HG02763 (cell line): ENCODE measurements around the gene ACTC1.

Experiments
- ATAC-seq: cut with Tn5 transposase; IDR thresholded peaks from one replicate; pipeline ENCODE4 v1.9.1; 2021; ENCODE audit warnings: mild to moderate bottlenecking, moderate library complexity; ENCODE audit not compliant: unreplicated experiment

Gene ACTC1

DNA sequence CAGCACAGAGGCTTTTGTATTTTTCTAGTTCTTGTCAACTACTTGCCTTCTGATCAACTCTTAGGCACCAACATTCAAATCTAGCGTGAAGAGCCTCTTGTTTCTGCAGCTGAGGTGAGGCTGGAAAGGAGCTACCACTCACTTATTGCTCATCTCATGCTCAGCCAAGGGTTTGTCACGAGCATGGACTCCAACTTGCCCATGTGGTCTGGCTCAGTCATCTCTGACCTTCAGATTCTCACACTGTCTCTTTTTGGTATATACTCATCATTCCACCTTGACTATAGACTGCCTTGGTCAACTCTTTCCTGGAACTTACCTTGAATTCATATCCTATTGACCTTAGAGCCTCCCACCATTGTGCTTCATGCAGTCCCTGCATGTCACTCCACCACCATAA lies 35.4 kb downstream of the ACTC1 start:
- no peak for ATAC-seq

DNA sequence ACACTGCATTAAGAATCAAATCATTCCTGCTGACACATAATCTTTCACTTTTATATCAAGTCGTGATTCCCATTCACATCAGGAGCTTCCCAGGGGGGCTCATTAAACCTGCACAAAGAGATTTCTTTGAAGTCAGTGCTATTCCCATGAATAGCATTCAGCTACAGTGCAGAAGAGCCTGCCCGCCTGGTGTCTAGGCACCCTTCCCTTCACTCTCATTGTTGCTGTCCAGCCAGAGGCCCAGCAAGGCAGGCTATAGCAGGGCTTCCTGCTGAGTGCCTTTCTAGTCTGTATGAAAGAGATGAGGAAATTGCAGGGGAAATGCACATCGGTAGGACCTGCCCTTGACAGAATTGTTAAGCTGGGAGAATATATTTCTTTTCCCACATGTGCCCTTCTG lies 36.0 kb downstream of the ACTC1 start:
- no peak for ATAC-seq

DNA sequence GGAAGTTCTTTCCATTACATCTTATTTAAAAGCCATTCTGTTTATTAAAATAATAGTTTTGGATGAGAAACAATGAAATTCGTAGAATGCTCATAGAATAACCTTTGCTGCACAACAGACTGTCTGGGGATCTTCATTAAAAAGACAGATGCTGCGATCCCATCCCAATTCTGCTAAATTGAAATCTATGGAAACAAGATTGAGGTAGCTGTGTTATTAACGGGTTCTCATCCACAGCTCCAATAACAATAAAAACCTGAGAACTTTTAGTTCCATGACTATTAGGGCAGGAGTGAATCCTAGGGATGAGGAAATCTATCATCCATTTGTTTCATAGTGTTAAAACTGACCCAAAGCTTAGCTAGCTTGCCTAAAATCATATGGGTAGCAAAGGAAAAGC lies 38.1 kb downstream of the ACTC1 start:
- no peak for ATAC-seq

DNA sequence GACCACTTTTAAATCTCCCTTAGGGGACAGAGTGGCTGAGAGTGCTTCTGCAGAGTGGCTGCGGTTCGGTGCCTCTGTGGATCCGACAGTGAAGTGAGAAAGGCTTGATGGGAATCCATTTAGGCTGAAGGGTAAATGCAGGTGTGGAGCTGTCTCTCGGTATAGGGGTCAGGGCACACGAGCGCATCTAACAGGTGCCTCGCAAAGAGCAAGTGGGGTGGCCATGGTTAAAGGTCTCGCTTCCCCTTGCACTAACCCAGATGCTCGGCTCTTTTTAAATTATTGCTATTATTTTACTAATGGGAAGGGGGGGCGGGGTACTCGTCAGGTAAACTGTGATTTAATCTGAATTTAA lies 40.0 kb downstream of the ACTC1 start:
- ATAC-seq = no peak

DNA sequence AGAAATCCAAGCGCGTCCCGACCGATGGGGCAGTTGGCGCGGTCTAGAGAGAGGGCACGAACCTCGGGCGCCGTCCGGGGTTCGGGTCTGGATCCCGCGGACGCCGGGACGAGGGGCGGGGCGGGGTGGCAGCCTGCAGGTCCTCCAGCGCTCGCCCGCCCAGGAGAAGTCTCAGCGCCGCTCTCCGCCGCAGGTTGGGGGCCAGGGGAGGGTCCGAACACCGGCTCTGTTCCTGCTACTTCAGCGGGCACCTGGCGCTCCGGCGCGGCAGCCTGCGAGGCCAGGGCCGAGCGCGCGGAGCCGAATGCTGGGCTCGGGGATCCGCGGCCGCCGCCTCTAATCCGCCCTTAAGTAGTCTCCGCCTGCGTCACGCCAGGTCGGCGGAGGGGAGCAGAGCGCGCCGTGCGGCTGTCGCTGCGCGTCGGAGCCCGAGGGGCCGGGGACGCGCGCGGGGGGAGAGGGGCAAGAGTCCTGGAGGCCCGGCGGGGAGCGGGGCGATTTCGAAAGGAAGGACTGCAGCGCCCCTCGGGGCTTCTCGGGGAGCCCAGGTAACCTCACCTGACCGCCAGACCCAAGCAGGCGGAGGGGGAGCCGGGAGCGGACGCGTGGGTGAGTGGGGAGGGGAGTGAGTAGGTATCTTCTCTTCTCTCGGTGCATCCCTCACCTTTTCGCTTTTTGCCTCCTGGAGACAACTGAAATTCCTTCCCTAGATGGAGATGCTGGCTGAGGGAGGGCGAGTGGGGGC lies 40.5 kb downstream of the ACTC1 start, which contains the start of gene GJD2:
Gene GJD2 (minus strand): TSS at position 325 of the 745 bp plus-strand sequence. CDS start 510 bp downstream, outside the sequence.
- ATAC-seq = no peak

DNA sequence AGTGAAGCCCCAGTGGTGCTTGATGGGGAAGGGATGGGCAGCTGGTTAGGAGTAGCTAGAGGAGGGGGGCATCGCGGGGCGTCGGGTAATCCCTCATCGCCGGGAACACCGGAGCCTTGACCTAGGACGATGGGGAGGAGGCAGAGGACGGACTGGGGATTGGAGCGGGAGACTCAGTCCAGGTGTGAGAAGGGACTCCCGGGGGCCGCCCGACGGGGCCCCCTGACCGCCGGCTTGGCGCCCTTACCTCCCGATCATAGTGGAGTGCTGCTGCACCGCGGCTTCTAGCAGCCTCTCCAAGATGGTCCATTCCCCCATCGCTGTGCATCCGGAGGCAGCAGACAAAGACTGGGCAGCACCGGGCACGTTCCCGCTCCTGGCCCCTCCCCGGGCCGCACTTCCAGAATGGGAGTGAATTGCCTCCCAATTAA lies 41.2 kb downstream of the ACTC1 start:
- ATAC-seq = no peak

DNA sequence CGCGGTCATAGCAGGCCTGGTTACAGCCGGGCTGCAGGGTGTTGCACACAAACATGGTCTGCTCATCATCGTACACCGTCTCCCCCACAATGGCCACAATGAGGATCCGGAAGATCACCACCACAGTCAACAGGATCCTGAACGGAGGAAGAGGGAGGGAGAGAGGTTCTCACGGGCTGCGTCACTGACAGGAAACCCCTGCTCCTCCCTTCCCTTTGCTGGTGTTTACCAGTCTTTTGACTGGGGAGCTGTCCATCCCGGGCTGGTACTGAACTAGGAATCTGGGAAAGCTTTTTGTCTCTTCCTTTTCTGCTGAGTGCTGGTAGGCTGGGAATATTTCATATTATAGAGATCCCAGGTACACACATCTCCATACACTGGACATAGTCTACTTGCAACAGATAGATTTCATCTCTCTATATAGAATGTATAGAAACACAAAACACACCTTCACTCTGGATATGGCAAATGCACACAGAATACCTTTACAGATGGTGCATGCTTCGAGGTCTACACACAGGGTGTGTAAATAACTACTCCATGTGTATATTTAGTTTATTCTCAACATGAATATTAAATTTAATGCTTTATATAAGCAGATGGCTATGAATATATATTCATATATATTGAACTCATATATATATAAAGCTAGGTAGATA lies 42.0 kb downstream of the ACTC1 start:
- ATAC-seq = no peak

DNA sequence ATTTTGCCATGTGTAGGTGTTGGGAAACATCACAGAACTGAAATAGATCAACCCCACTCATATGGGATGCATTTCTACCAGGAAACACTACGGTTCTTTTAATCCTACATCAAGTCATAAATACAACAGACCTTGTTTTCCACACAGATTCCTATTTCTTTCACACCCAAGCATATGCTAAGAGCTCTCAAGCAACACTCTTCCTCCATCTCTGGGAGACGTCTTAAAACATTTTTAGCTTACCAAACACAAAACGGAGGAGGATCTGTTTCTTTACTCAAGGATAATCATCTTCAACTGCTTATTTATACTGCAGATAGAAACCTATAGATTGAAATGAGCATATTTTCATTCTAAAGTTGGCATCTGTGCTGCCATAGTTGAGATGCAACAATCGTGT lies 45.7 kb downstream of the ACTC1 start:
- no peak for ATAC-seq
